HG02798 (cell line): ENCODE results near the gene HTR1D.
"Not testable (repeated sequence)": the region's sequence is repeated elsewhere in the genome, so short reads cannot be mapped to it uniquely, and the experiment has no call there.

Experiments
- ATAC-seq: cut with Tn5 transposase; IDR thresholded peaks from one replicate; pipeline ENCODE4 v1.9.1; 2021; ENCODE audit warnings: mild to moderate bottlenecking; ENCODE audit not compliant: unreplicated experiment, poor library complexity

The HTR1D gene, protein sequence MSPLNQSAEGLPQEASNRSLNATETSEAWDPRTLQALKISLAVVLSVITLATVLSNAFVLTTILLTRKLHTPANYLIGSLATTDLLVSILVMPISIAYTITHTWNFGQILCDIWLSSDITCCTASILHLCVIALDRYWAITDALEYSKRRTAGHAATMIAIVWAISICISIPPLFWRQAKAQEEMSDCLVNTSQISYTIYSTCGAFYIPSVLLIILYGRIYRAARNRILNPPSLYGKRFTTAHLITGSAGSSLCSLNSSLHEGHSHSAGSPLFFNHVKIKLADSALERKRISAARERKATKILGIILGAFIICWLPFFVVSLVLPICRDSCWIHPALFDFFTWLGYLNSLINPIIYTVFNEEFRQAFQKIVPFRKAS

DNA sequence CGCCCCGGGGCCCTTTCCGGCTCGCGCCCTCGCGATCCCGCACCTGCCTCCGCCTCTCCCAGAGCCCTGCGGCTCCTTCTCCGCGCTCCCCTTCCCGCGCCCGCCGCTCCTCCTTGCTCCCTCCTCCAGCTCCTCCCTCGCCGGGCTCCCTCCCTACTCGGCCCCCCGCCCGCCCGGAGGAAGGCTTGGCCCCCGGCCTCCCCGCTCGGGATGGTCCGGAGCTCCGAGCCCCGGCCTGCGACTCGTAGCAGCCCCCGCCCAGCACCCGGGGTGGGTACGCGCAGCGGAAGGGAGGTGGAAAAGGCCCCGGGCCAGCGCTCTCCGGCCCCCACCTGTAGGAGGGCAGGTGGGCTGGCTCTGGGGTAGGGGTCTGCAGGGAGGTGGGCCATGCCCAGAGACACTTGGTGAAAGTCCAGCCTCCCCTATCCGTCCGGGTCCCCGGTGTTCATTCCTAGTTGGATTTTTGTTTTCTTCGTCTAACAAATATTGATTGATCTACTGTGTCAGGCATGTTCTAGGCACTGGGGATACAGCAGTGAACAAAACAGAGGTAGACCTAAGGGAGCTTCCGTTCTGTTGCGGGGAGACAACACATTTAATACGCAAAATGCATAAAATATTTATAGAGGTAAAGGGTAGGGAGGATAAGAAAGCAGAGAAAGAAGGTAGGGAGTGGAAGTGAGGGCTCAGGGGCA, at the start of gene HTR1D:
Gene HTR1D (minus strand): TSS at position 82 of the 695 bp plus-strand sequence. CDS start 23,283 bp downstream, outside the sequence.
- ATAC-seq = no peak

DNA sequence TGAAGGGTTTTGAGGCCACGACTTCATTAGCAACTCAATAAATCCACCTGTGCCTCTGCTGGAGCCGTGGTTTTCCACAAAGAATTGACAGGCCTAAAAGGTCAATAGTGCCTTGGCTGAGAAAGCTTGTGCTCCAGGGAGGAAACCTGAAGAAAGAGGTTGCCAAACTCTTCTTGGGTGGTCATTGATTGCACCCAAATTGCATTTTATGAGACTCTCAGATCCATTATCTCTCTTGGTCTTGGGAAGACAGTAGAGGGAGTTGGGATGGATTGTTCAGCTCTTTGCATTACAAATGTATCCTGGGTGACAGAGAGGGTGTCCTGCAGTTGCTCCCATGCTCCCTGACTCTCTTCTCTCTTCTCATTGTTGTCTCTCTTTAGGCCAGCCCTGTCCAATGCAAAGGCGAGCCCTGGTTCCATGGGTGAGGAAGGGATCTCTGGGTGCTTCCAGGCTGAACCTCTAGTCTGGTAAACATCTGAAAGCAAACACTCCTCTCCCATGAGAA, 46.1 kb upstream of the HTR1D start:
- ATAC-seq = no peak

DNA sequence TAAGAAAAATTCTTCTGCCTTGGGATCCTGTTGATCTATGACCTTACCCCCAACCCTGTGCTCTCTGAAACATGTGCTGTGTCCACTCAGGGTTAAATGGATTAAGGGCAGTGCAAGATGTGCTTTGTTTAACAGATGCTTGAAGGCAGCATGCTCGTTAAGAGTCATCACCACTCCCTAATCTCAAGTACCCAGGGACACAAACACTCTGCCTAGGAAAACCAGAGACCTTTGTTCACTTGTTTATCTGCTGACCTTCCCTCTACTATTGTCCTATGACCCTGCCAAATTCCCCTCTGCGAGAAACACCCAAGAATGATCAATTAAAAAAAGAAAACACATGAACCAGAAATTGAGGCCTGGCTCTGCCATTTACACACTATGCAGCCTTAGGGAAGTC, 40.8 kb upstream of the HTR1D start:
- ATAC-seq = not testable (repeated sequence)

DNA sequence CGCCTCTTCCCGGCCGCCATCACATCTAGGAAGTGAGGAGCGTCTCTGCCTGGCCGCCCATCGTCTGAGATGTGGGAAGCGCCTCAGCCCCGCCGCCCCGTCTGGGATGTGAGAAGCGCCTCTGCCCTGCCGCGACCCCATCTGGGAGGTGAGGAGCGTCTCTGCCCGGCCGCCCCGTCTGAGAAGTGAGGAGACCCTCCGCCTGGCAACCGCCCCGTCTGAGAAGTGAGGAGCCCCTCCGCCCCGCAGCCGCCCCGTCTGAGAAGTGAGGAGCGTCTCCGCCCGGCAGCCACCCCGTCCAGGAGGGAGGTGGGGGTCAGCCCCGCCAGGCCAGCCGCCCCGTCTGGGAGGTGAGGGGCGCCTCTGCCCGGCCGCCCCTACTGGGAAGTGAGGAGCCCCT, 40.1 kb upstream of the HTR1D start:
- ATAC-seq = not testable (repeated sequence)

DNA sequence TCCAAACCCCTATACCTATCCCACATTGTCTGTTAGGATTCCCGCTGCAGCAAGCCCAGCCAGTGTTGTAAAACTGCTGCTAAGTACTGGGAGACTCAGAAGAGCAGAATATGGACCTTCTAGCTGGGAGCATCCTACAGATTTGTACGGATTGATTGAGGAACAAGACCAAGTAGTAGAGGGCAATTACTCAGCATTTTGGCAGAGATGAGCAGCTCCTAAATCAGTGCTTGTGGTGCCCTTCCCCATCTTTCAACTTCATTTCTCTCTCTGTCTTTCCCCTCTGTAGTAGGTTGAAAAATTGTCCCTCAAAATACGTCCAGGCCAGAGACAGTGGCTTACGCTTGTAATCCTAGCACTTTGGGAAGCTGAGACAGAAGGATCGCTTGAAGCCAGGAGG, 37.3 kb upstream of the HTR1D start:
- no peak for ATAC-seq

DNA sequence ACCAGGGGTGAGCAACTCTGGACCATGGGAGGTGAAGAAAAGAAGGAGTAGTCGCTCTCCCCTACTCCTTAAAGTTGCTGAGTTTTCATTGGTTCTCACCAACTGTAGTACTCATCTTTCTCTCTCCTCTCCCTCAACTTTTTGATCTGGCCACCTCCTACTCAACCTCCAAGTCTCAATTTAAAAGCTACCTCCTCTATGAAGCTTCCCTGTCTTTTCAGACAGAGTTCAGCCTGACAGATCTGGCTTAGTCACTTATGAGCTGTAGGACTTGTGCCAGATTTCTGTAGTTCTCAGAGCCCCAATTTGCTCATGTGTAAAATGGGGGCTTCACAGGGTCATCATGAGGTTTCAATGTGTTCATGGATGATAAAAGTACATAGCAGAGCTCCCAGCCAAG, 34.5 kb upstream of the HTR1D start:
- ATAC-seq = no peak

DNA sequence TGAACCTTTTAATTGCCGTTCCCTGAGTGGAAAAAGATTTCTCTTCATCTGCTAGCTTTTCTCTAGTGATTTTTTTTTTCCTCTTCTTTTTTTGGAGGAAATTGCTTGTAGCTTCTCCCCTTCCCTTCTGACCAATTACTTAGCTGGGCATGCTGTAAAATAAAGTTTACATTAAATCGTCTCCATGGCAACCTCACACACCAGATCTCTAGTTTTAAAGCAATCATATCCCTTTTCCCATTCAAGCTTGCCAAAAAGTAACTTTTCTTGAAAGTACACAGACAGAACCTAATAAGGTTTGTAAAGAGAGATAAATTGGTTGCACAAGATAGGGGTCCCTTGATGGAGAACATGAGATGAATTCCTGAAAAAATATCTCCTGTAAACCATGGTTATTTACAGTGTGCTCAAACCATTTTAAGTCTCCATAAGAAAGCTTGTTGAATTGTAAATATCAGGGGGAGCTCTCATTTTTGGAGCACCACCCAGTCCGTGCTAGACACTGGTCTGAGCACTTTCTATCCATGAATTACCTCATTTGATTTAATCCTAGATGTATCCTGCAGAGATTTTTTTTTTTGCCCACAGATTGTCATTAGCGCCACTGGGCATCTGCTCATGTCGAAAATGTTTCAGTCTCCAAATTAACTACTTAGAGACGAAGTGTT, 32.6 kb upstream of the HTR1D start:
- ATAC-seq = no peak

DNA sequence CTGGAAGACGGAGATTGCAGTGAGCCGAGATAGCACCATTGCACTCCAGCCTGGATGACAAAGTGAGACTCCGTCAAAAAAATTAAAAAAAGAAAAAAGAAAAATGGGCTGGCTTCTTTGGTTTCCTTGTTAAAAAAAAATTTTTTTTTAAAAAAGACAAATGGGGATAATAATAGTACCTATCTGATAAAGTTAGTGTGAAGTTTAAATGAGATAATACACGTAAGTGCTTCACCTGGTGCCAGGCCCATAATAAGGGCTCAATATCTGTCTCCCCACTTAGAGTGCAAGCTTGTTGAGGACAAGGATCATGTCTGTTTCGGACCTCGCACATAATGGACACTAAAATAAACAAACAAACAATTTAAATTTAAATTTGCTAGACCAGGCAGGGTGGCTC, 30.0 kb upstream of the HTR1D start:
- no peak for ATAC-seq

DNA sequence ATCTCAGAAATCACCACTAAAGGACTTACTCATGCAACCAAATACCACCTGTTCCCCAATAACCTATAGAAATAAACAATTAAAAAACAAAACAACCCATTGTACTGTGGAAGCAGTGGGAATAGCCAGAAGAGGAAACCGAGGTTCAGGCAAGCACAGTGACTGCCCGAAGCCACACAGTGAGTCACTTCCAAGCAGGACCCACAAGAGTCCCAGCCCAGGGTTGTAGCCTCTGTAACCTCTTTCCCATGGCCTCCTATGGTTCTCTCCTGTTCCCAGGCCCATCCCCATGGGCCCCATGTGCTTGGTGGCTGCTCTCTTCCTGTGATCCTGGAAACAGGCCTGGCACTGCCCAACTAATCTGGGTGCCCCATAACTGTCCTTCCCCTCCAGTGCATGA, 29.0 kb upstream of the HTR1D start:
- no peak for ATAC-seq

DNA sequence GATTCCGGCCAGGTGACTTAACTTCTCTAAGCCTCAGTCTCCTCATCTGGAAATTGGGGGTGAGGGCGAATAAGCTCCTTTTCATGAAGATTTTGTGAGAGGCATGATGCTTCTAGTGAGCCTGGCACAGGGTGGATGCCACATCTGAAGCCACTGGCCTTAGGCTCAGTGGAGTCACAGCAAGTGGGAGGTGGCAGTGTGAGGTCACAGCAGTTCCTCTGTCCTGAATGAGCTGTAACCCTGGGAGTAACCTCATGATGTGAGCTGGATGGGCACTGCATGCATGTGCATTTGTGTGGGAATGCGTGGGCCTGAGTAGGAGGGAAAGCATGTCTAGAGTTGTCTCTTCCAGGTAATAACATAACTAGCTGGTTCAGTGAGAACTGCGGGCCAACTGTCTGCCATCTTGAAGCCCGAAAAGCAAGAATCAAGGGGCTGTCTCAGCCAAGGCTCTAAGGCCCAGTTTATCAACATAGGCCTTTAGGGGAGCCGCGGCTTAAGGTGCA, 27.0 kb upstream of the HTR1D start:
- no peak for ATAC-seq

DNA sequence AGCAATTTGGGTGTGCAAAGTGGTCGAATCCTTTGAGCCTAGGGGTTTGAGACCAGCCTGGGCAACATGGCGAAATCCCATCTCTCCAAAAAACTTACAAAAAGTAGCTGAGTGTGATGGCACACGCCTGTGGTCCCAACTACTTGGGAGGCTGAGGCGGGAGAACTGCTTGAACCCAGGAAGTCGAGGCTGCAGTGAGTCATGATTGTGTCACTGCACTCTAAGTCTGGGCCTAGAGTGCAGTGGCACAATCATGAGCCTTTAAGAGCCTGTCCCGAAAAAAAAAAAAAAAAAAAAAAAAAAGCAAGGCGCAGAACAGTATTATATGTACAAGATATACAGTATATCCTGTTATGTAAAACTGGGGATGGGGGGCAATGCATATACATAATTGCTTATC, 25.1 kb upstream of the HTR1D start:
- ATAC-seq = no peak

DNA sequence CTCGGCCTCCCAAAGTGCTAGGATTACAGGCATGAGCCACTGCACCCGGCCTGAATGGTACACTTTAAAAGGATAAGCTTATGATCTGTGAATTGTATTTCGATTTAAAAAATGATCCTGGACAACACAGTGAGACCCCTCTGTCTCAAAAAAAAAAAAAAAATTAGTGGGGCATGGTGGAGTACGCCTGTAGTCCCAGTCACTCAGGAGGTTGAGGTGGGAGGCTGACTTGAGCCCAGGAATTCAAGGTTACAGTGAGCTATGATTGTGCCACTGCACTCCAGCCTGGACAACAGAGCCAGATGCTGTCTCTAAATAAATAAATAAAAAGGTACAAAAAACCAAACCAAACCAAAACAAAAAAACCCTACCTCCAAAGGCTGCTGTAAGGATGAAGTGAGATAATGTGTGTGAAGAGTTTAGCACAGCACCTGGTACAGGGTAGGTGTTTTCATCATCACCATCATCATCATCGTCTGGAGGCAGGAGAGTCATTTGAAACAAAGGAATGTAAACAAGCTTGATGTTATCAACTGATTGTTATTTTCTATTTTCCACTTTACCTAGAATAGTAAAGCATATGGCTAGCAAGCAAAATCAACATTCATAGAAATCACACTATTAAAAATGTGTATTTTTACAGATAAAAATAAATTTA, 22.5 kb upstream of the HTR1D start:
- no peak for ATAC-seq

DNA sequence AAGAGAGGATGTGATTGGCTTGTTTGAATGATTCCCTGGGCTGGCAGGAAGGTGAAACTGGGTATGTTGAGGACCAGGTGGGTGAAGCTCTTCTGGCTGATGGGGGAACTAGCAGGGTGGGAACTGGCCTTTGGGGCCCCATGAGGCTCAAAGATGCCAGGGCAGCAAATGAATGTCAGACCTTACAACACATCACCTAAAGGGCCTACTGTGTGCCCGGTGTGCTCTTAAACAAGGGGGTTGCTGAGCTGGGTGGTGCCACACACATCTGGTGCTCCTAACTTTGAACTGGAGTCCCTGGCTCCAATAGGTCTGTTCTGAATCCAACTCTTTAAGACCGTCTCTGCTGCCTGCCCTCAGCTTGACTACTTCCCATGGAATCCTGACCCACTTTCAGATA, 21.3 kb upstream of the HTR1D start:
- no peak for ATAC-seq

DNA sequence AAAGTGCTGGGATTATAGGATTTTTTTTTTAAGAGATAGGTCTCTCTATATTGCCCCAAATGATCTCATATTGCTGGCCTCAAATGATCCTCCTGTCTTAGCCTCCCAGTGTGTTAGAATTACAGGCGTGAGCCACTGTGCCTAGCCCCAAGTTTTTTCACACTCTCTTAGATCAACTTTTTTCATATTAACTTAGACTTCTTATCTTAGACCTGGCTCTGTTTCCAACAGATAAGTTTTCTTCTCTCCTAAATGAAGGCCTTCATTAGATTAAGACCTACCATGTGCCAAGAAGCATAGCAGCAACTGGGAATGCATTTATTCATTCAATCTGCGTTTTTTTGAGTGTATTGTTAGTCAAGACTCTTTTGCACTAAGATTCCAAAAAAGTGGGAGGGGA, 20.2 kb upstream of the HTR1D start:
- ATAC-seq = no peak

DNA sequence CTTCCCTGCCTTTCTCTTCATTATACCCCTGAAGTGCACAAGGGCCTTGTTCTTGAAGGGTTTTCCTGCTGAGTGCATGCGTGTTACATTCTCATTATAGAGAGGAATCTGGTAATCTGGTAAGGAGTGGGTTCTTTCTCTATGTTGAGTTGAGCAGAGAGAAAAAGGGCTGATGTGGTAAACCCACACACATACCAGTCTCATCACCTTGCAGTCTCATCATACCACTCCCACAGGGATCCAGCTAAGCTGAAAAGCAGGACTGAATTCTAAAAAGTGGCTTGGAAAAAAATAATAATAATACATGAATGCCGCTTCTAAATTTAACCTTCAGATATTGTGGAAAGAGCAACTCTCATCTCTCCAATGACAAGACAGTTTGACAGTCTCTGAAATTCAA, 10.5 kb upstream of the HTR1D start:
- no peak for ATAC-seq

DNA sequence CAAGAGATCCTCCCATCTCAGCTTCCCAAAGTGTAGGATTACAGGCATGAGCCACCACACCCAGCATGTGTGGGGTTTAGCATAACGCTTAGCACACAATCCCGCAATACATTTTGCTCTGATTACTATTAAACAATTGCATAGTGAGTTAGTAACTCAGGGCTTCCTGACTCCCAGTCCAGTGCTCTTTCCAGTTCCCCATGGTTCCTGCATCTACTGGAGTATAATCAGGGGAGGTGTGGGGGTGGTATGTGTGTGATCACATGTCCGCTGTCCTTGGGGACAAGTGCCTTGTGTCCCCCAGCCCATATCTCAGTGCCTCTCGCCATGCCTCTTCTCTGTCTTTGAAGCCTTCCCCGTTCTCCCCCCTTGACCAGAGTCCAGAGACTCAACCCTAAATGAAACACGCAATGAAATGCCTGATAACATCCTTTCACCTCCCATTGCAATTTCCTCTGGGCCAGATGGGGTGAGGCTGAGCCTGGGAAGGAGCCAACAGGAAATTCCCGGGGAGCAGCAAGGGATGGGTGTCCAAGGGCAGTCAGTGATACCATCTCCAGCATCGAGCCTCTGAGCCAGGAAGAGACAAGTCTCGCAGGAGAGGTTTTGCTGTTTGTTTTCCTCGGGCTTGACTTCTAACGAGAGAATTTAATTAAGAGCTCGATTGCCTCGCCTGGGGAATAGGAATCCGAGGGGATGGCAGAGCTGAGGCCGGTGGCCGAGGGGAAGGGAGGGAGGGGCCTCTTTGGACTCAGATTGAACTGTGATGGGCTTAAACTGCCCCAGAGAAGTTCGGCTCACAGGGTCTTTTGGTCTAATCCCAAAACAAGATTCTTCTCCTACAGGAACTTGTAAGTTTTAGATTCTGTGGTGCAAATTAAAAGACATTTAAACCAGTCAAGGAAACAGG, 7.7 kb upstream of the HTR1D start:
- ATAC-seq = no peak

DNA sequence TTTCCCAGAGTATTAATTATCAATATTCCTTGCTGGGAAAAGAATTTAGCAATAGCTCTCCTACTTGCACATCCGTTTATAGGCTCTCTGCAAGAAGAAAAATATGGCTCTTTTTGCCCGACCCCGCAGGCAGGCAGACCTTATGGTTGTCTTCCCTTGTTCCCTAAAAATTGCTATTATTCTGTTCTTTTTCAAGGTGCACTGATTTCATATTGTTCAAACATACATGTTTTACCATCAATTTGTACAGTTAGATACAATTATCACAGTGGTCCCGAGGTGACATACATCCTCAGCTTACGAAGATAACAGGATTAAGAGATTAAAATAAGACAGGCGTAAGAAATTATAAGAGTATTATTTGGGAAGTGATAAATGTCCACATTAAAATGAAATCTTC, 6.7 kb upstream of the HTR1D start:
- ATAC-seq = not testable (repeated sequence)

DNA sequence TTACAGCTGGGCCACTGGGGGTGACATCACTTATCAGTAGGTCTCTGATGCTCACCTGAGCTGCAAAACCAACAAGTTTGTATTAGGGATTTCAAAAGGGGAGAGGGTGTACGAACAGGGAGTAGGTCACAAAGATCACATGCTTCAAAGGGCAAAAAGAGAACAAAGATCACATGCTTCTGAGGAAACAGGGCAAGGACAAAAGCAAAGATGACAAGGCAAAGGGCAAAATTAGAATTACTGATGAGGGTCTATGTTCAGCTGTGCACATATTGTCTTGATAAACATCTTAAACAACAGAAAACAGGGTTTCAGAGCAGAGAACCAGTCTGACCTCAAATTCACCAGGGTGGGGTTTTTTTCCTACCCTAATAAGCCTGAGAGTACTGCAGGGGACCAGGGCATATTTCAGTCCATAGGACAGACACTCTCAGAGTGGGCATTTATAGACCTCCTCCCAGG, 6.2 kb upstream of the HTR1D start:
- ATAC-seq = not testable (repeated sequence)

DNA sequence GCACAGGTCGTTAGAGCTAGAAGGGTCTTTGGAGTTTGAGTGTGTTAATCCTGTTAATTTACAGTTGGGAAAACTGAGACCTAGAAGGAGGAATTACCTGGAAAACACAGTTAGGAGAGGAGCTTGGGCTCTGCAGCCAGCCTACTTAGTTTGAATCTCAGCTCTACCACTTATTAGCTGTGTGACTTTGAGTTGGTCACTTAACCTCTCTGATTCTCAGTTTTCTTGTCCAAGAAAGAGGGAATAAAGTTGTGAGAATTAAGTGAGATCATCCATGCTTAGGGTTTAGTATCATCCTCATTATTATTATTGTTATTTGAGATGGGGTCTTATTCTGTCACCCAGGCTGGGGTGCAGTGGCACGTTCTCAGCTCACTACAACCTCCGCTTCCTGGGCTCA, 5.4 kb upstream of the HTR1D start:
- ATAC-seq = no peak
